AML-193 (cell line): ENCODE results near the gene OPCML.

Experiments
- DNase-seq, 2 experiments: peaks; one replicate each; lab custom pipeline; 2025; lab: John Stamatoyannopoulos, UW

The OPCML gene

DNA sequence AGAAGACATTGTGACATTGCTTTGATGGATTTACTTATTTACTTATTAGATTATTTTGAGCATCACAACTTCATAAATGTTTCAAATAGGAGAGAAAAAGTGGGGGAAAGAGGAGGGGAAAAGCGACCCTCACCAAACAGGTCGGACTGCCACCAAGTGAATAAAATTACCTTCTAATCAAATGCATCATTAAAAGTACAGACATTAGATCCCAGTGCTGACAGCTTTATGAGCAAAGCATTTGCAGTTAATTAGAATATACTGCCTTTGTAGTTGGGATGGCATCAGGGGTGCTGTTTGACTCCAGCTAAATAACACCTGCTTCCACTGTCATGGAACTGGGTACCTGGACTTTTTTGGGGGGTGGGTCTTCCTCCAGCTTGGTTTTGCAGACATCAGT lies 299.6 kb downstream of the OPCML start:
- DNase-seq: no peak

GRCh38 chr11:133230431-133230830 lies 301.9 kb downstream of the OPCML start:
- no peak for DNase-seq

DNA sequence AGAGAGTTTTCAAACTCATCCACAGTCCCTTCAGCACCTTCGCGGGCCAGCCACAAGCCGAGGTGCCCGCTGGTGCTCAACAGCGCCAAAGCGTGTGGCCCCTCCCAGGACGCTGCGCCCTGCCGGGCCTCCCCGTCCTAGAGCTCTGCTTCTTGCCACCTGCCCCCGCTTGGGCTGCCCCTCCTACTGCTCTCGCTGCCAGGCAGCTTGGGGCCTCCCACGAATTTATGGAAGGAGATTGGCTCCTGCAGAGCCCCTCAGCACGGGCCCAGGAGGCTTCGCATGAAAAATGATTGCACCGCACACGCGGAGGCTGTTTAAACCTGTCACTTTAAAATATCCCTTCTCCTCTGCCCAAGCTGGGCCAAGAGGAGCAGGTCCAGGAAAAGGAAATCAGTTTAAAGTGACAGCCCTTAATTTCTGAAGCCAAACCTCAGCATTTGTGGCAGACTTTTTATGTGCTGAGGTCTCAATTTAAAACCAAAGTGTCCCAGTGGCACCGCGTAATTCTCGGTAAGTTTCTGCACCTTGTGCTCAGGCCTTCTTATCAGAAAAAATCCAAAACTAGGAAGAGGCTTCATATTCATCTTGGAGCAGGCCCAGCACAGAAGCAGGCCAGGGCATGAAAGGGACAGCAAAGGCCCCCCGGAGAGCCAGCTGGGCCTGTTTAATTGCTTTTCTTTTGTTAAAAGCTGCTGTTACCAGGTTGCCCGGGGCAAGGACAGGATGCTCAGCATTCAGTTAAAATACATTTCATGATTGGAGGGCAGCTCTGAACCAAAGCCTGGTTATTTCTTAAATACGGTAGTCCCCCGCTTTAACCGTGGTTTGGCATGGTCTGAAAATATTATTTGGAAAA lies 303.6 kb downstream of the OPCML start:
- DNase-seq: no peak

GRCh38 chr11:133227632-133228111 lies 304.6 kb downstream of the OPCML start:
- no peak for DNase-seq

DNA sequence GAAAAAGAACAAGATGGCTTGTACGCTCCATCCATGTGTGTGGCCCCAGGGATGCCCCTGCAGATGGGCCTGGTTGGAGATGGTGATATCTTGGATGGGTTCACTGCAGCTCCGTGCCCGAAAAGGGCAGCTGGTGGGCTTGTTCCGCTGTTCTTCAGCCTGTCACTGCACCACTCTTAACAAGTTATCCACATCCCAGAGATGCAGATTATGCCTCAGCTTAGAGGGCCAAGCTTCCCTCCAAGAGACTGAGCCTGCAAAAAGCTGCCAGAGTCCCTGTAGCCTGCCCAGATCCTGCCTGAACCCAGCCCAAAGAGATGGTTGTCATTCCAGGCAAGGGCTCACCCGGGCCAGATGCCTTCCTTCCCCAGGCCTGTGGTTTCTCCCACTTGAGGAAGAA lies 308.0 kb downstream of the OPCML start:
- no peak for DNase-seq

- DNase-seq: no peak
Measured at GRCh38 chr11:133222425-133223330, 309.6 kb downstream of the OPCML start.

- DNase-seq: no peak
Measured at GRCh38 chr11:133219543-133219942, 312.8 kb downstream of the OPCML start.

DNA sequence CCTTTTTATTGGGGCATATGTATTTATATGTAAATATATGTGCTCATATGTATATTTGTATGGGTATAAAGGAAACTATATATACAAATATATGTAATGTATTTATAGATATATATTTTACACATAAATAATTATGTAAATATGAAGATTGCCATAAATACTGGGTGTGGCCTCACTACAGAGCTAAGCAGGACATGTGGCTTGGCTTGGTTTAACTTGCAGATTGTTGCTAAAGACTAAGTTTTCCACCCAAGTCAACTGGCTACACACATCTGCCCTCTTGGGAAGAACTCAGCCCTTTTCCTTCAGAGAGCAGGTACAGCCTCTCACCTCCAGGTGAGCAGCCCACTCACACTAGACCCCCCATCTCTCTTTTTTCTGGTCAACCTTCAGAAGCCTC lies 315.5 kb downstream of the OPCML start:
- DNase-seq: no peak

DNA sequence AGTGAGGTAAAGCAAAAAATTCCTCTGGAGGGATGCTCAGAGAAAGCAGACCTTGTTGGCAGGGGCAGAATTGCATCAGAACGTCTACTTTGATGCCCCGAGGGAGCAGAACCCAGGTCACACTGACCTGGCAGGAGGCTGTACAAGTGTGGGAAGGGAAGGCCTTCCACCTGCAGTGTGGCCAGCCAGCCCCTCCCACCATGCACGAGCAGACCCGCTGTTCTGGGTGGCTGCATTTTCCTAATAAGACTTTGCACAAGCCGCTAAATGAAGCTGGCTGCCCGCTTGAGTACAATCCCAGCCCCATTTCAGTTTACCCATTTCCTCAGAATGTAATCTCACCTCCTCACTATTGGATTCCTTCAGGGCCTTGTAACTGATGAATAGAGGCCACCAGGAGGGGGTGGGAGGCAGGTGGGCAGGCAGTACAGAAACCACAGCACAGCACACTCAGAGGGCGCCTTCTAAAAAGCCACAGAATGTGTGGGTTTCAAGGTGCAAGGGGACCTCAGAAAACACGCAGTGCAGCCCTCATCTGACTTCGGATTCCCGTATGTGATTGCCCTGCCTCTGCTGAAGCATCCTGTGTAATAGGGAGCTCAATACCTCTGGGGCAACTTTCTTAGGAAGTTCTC lies 316.6 kb downstream of the OPCML start:
- no peak for DNase-seq

DNA sequence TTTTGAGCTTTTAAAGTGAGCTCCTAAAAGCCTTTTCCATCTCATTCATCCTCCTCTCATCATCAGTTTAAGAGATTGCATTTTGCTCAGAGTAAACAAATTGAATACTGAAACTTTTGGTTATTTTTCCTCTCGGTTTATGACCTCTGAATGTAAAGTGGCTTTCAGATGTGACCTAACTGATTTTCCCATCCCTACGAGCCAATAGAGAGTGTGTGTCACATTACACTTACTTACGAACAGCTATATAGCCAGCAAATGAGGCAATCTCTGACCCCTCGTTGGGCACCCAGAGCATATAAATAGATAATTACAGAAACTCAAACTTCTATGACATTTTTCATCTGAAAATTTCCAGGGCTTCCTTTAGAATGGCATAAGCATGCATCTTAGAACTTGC lies 317.7 kb downstream of the OPCML start:
- DNase-seq: no peak

DNA sequence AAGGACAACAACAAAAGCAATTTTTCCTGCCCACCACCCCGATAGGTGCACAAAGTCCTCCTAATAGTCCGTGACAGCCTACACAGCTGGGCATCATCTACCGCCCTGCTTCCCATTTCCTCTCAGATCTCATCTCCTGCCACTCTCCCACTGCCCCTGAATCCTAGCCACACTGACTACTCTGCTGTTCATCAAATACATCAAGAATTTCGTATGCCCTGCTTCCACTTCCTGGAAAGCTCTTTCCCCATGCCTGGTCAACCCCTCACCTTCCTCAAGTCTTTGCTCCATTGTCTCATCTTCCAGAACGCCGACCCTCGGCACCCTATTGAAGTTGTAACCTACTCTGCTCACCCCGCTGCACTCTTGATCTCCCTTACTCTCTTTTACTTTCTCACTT lies 320.1 kb downstream of the OPCML start:
- no peak for DNase-seq

GRCh38 chr11:133207995-133208394 lies 324.3 kb downstream of the OPCML start:
- no peak for DNase-seq

DNA sequence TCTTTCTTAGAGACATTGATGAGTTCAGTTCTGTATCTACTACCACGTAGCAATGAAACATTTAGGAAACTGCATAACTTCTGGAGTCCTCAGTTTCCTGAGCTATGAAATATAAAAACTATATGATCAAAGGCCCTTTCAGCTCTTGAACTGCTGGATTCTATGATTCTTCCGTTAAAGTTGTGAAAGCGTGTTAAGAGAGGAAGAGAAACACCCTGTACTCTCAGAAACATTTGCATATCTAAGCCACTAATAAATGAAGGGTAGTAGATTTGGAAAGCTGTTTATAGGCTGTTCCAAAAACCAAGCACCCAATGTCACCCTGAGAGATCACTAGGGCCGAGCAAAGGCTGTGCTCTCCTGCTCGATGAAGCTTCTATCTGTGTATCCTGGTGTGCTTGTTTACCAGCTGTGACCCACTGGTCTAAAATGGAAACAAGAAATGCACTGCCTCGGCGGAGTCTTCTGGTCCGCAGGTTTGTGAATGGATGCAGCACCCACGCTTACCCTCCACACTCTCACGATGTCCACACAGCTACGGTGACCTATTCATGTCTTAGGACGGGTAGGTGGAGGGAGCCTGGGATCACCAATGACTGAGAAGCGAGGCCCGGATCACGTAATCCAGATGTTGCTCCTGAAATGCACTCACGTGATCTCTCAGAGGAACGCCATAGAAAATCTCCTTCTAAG lies 325.8 kb downstream of the OPCML start:
- DNase-seq: no peak

GRCh38 chr11:133204158-133204557 lies 328.1 kb downstream of the OPCML start:
- no peak for DNase-seq

- no peak for DNase-seq
Measured at GRCh38 chr11:133202816-133203215, 329.5 kb downstream of the OPCML start.

- no peak for DNase-seq
Measured at GRCh38 chr11:133198438-133198837, 333.9 kb downstream of the OPCML start.

- no peak for DNase-seq
Measured at GRCh38 chr11:133197425-133197824, 334.9 kb downstream of the OPCML start.

- DNase-seq: no peak
Measured at GRCh38 chr11:133191931-133192330, 340.4 kb downstream of the OPCML start.

- DNase-seq: no peak
Measured at GRCh38 chr11:133181667-133182066, 350.6 kb downstream of the OPCML start.

DNA sequence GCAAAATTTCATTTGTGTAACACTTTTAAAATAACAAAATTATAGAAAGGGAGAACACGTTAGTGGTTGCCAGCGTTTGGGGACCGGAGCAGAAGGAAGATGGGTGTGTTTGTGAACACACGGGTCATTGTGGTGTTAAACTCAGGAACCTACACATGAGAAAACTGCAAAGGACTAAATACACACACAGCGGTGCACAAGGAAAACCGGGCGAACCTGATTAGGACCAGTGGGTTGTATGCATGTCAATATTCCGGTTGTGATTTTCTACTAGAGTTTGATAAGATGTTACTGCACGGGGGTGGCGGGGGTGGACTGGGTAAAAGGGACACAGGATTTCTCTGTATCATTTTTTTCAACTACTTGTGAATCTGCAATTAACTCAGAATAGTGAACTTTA lies 351.2 kb downstream of the OPCML start:
- DNase-seq: no peak

GRCh38 chr11:133180201-133180600 lies 352.1 kb downstream of the OPCML start:
- no peak for DNase-seq

DNA sequence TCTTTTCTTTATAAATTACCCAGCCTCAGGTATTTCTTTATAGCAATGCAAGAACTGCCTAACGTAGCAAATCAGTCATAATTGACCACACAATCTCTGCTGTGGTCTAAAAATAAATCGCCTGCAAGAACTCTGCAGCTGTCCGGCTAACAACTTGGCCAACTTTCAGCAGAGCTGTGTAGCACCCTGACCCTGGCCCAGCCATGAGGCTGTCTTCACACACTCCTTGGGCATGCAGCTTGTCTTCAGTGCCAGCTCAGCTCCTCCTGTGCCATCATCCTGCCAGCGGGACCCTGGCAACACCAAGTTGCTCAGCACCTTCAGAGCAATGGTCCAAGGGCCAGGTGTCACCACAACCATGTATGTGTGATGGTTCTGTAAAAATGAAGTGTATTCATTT lies 355.6 kb downstream of the OPCML start:
- DNase-seq: no peak
